Endothelial cell of umbilical vein (primary cell): ENCODE data around the gene PLB1.

Source experiments
- EZH2 ChIP-seq: IDR thresholded peaks from 2 replicates; pipeline ENCODE4 v1.6.1; 2012; ENCODE audit warnings: borderline replicate concordance, low read depth, mild to moderate bottlenecking, moderate library complexity, low read length, inconsistent platforms; ENCODE audit not compliant: severe bottlenecking
- MAX ChIP-seq: IDR thresholded peaks from 2 replicates; pipeline ENCODE4 v1.6.1; 2011; ENCODE audit not compliant: insufficient read depth, insufficient read length
- POLR2A ChIP-seq: IDR thresholded peaks from 2 replicates; pipeline ENCODE4 v1.6.1; 2012; ENCODE audit warnings: low read depth, mild to moderate bottlenecking, control low read depth, low read length
- POLR2AphosphoS5 ChIP-seq: IDR thresholded peaks from 2 replicates; pipeline ENCODE4 v1.6.1; 2012; ENCODE audit warnings: low read depth, mild to moderate bottlenecking, control low read depth, low read length, moderate library complexity; ENCODE audit not compliant: insufficient read depth
- TF ChIP-seq, protein P1 (sequence below), 2 donors: IDR thresholded peaks; 1 replicate in 1 of 2; 2 replicates in 1 of 2; pipeline ENCODE4 v1.5.1; 2011; ENCODE audit warnings: low read length in 2 of 2, mild to moderate bottlenecking in 2 of 2, moderate library complexity in 2 of 2, control low read depth in 1 of 2, inconsistent platforms in 1 of 2, low read depth in 1 of 2; ENCODE audit not compliant: insufficient read depth in 1 of 2; ENCODE audit errors: extremely low read depth in 1 of 2

- TF ChIP-seq POLR2AphosphoS5 (no peak), POLR2A (no peak), EZH2 (no peak), MAX (no peak)
- TF ChIP-seq, protein P1, sequence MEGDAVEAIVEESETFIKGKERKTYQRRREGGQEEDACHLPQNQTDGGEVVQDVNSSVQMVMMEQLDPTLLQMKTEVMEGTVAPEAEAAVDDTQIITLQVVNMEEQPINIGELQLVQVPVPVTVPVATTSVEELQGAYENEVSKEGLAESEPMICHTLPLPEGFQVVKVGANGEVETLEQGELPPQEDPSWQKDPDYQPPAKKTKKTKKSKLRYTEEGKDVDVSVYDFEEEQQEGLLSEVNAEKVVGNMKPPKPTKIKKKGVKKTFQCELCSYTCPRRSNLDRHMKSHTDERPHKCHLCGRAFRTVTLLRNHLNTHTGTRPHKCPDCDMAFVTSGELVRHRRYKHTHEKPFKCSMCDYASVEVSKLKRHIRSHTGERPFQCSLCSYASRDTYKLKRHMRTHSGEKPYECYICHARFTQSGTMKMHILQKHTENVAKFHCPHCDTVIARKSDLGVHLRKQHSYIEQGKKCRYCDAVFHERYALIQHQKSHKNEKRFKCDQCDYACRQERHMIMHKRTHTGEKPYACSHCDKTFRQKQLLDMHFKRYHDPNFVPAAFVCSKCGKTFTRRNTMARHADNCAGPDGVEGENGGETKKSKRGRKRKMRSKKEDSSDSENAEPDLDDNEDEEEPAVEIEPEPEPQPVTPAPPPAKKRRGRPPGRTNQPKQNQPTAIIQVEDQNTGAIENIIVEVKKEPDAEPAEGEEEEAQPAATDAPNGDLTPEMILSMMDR (IDR thresholded peaks at IDR 0.05; ENCODE audit: extremely low read depth in 1 of 2, insufficient read depth in 1 of 2, low read depth in 1 of 2, low read length in 2 of 2), result no peak
Observed at GRCh38 chr2:28477087-28477486, 18.8 kb upstream of the PLB1 start.
